GM21381 (cell line): ENCODE data around the gene TLE2.
"Not testable (repeated sequence)": the region's sequence is repeated elsewhere in the genome, so short reads cannot be mapped to it uniquely, and the experiment has no call there.

Experiments used
- ATAC-seq: cut with Tn5 transposase; IDR thresholded peaks from one replicate; pipeline ENCODE4 v1.9.1; 2021; ENCODE audit warnings: mild to moderate bottlenecking, moderate library complexity; ENCODE audit not compliant: unreplicated experiment

TLE2 gene

GRCh38 chr19:2988568-2988967 lies 40.5 kb downstream of the TLE2 start:
- ATAC-seq: no peak

- no peak for ATAC-seq
These were observed 41.3 kb downstream of the TLE2 start for GRCh38 chr19:2987797-2988196.

- no peak for ATAC-seq
These were observed 42.0 kb downstream of the TLE2 start for GRCh38 chr19:2986951-2987524.

GRCh38 chr19:2984215-2984528 lies 44.9 kb downstream of the TLE2 start:
- no peak for ATAC-seq

- no peak for ATAC-seq
These were observed 45.5 kb downstream of the TLE2 start for GRCh38 chr19:2983351-2984214.

GRCh38 chr19:2982983-2983350 lies 46.1 kb downstream of the TLE2 start:
- no peak for ATAC-seq

- no peak for ATAC-seq
These were observed 46.5 kb downstream of the TLE2 start for GRCh38 chr19:2982561-2982960.

- no peak for ATAC-seq
These were observed 47.2 kb downstream of the TLE2 start for GRCh38 chr19:2981898-2982297.

GRCh38 chr19:2978772-2979171 lies 50.3 kb downstream of the TLE2 start:
- no peak for ATAC-seq

GRCh38 chr19:2978166-2978767 lies 50.8 kb downstream of the TLE2 start:
- ATAC-seq: no peak

- no peak for ATAC-seq
These were observed 51.3 kb downstream of the TLE2 start for GRCh38 chr19:2977746-2978138.

- ATAC-seq: peak; percentile 91
These were observed 51.9 kb downstream of the TLE2 start, which contains the start of gene TLE6 for GRCh38 chr19:2977001-2977745. Gene TLE6 (plus strand): TSS chr19:2977564. CDS start chr19:2978234, 670 bp downstream.

GRCh38 chr19:2976609-2977000 lies 52.5 kb downstream of the TLE2 start:
- no peak for ATAC-seq

- no peak for ATAC-seq
These were observed 54.6 kb downstream of the TLE2 start for GRCh38 chr19:2974342-2975041.

- no peak for ATAC-seq
These were observed 55.9 kb downstream of the TLE2 start for GRCh38 chr19:2973229-2973628.

GRCh38 chr19:2970201-2970835 lies 58.8 kb downstream of the TLE2 start:
- no peak for ATAC-seq

- no peak for ATAC-seq
These were observed 60.0 kb downstream of the TLE2 start for GRCh38 chr19:2969104-2969504.

GRCh38 chr19:2967972-2968371 lies 61.1 kb downstream of the TLE2 start:
- ATAC-seq: no peak

GRCh38 chr19:2964874-2965273 lies 64.2 kb downstream of the TLE2 start:
- no peak for ATAC-seq

GRCh38 chr19:2963631-2964030 lies 65.4 kb downstream of the TLE2 start:
- not testable (repeated sequence) for ATAC-seq
